Measurements from ENCODE around the gene ZNF184.

ZNF184 gene

GRCh38 chr6:27512525-27512924, 39.6 kb upstream of the ZNF184 start:
- Histone ChIP-seq H3K4me3 (ENCODE audit: low read depth, low read length) (no peak overlapping the region), H3K36me3 (no peaks in the 10 kb centered on the region), H3K27me3 (ENCODE audit: insufficient read depth, low read depth, severe bottlenecking) (peaks cover 100% of the 10 kb centered on the region), H3K9me3 (ENCODE audit: severe bottlenecking) (peaks cover 5% of the 10 kb centered on the region), H3K27ac (no peak overlapping the region)
- no peak for DNase-seq
- TF ChIP-seq CTCF (IDR thresholded peaks at IDR 0.05; ENCODE audit: low read depth, low read length), result no peak

DNA sequence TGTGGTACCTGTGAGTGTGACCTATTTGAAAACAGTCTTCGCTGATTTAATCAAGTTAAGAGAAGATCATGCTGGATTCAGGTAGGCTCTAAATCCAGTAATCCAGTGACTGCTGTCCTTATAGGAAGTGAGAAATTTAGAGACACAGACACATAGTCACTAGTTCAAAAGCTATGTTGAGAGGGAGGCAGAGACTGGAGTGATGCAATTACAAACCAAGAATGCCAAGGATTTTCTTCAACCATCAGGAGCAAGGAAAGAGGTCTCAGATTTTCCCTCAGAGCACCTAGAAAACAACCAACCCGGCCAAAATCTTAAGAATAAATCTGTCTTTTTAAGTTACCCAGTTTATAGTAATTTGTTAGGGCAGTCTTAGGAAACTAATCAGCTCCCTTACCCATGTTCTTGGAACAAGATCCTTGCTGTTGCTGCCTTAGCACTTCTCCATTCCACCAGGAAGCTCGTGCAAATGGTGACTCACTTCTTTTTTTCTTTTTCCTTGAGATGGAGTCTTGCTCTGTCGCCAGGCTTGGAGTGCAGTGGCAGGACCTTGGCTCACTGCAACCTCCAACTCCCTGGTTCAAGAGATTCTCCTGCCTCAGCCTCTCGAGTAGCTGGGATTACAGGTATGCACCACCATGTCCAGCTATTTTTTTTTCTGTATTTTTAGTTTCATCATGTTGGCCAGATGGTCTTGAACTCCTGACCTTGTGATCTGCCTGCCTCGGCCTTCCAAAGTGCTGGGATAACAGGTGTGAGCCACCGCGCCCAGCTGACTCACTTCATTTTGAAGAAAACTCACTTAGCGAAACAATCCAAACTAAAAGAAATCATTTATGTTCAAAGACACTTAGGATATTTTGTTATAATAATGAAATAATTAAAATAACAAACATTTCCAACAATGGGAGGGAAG, 34.4 kb upstream of the ZNF184 start:
- no peak for DNase-seq
- H3K36me3 ChIP-seq, result no peaks in the 10 kb centered on the region
- H3K27ac ChIP-seq, result no peak overlapping the region
- no peak overlapping the region for H3K4me3 ChIP-seq (ENCODE audit: low read depth, low read length)
- no peak for TF ChIP-seq CTCF (IDR thresholded peaks at IDR 0.05; ENCODE audit: low read depth, low read length)
- H3K27me3 ChIP-seq (ENCODE audit: insufficient read depth, low read depth, severe bottlenecking), result peaks cover 80% of the 10 kb centered on the region
- peaks cover 5% of the 10 kb centered on the region for H3K9me3 ChIP-seq (ENCODE audit: severe bottlenecking)

- DNase-seq, result peak; percentile 66
- H3K4me3 ChIP-seq (ENCODE audit: low read depth, low read length), result no peak overlapping the region
- H3K27me3 ChIP-seq (ENCODE audit: insufficient read depth, low read depth, severe bottlenecking), result peaks cover 62% of the 10 kb centered on the region
- H3K9me3 ChIP-seq (ENCODE audit: severe bottlenecking), result peaks cover 5% of the 10 kb centered on the region
- no peaks in the 10 kb centered on the region for H3K36me3 ChIP-seq
- TF ChIP-seq CTCF (IDR thresholded peaks at IDR 0.05; ENCODE audit: low read depth, low read length), result no peak
- no peak overlapping the region for H3K27ac ChIP-seq
Measured at GRCh38 chr6:27505209-27506027, 32.5 kb upstream of the ZNF184 start.

DNA sequence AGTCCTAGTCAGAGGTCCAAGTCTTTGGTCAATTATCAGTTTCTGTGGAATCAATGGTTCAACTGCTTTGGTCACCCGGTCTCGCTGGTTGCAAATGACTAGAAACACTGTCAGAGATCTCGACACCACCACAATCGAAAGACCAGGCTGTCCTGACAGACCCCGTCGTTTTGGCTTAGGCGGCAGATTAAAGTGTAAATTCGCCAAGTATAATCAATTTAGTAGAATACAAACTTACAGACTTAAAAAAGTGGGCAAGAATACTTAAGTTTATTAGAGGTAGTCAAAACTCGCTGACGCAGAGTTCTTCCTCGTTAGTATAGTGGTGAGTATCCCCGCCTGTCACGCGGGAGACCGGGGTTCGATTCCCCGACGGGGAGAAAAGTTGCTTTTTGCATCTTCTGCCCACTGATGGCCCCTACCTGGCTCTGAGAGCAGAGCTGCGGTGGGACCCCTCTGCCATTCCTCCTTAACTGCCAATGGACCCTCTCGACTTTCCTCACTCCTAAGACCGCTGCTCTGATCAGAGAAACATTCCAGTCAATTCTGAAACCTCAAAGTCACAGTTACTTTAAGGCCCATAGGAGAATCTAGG, 30.6 kb upstream of the ZNF184 start:
- H3K27ac ChIP-seq, result no peak overlapping the region
- TF ChIP-seq CTCF (IDR thresholded peaks at IDR 0.05; ENCODE audit: low read depth, low read length), result no peak
- H3K36me3 ChIP-seq, result no peaks in the 10 kb centered on the region
- peaks cover 43% of the 10 kb centered on the region for H3K27me3 ChIP-seq (ENCODE audit: insufficient read depth, low read depth, severe bottlenecking)
- peak overlapping the region; percentile 71 for H3K4me3 ChIP-seq (ENCODE audit: low read depth, low read length)
- no peaks in the 10 kb centered on the region for H3K9me3 ChIP-seq (ENCODE audit: severe bottlenecking)
- peak; percentile 84 for DNase-seq

- H3K4me3 ChIP-seq (ENCODE audit: low read depth, low read length), result peak overlapping the region; percentile 71
- no peaks in the 10 kb centered on the region for H3K36me3 ChIP-seq
- no peaks in the 10 kb centered on the region for H3K9me3 ChIP-seq (ENCODE audit: severe bottlenecking)
- H3K27ac ChIP-seq, result no peak overlapping the region
- TF ChIP-seq CTCF (IDR thresholded peaks at IDR 0.05; ENCODE audit: low read depth, low read length), result no peak
- DNase-seq, result peak; percentile 81
- peaks cover 35% of the 10 kb centered on the region for H3K27me3 ChIP-seq (ENCODE audit: insufficient read depth, low read depth, severe bottlenecking)
Measured at GRCh38 chr6:27502508-27503435, 29.9 kb upstream of the ZNF184 start.

Measured in WERI-Rb-1 (cell line).